Measurements from ENCODE around the gene AIG1. TPM values are rescaled to one million over a fixed set of nuclear protein-coding genes. Genes with fewer than 3 reads are reported as not detected.

AIG1 gene
- total RNA-seq, 1 experiment from 2014 or later, result 2.2 TPM

- Histone ChIP-seq H3K9me3 (ENCODE audit: low read depth, low read length, poor library complexity, severe bottlenecking) (no peaks in the 10 kb centered on the region), H3K4me3 (ENCODE audit: low read depth, low read length, poor library complexity, severe bottlenecking) (no peak overlapping the region), H3K36me3 (ENCODE audit: insufficient read depth, low read length, poor library complexity, severe bottlenecking) (no peaks in the 10 kb centered on the region), H3K4me1 (ENCODE audit: insufficient read depth, low read length, poor library complexity, severe bottlenecking) (no peaks in the 10 kb centered on the region), H3K27ac (ENCODE audit: low read depth, low read length, poor library complexity, severe bottlenecking) (no peak overlapping the region), H3K27me3 (replicated peaks; ENCODE audit: insufficient read depth, low read depth, low read length, poor library complexity) (no peaks in the 10 kb centered on the region)
- TF ChIP-seq EZH2 (IDR thresholded peaks at IDR 0.05; ENCODE audit: borderline replicate concordance, low read depth, low read length, poor library complexity, severe bottlenecking) (no peak), CTCF (conservative IDR thresholded peaks at IDR 0.05; ENCODE audit: low read depth, low read length) (no peak)
- no peak for DNase-seq (ENCODE audit: low spot score)
- BruUV-seq (replicated peaks), result no TSS peak
- intact Hi-C loops (cut with micrococcal nuclease; ENCODE audit: unreplicated experiment), result no loop called here
- ChIA-PET CTCF (no interaction called here), POLR2A (ENCODE audit: low non-redundant PET) (no interaction called here)
Measured at GRCh38 chr6:143023695-143024094, 37.0 kb upstream of the AIG1 start.

- Histone ChIP-seq H3K4me1 (ENCODE audit: insufficient read depth, low read length, poor library complexity, severe bottlenecking) (no peaks in the 10 kb centered on the region), H3K27me3 (replicated peaks; ENCODE audit: insufficient read depth, low read depth, low read length, poor library complexity) (no peaks in the 10 kb centered on the region), H3K36me3 (ENCODE audit: insufficient read depth, low read length, poor library complexity, severe bottlenecking) (no peaks in the 10 kb centered on the region), H3K27ac (ENCODE audit: low read depth, low read length, poor library complexity, severe bottlenecking) (no peak overlapping the region), H3K4me3 (ENCODE audit: low read depth, low read length, poor library complexity, severe bottlenecking) (no peak overlapping the region), H3K9me3 (ENCODE audit: low read depth, low read length, poor library complexity, severe bottlenecking) (no peaks in the 10 kb centered on the region)
- no peak for DNase-seq (ENCODE audit: low spot score)
- TF ChIP-seq EZH2 (IDR thresholded peaks at IDR 0.05; ENCODE audit: borderline replicate concordance, low read depth, low read length, poor library complexity, severe bottlenecking) (no peak), CTCF (conservative IDR thresholded peaks at IDR 0.05; ENCODE audit: low read depth, low read length) (no peak)
- intact Hi-C loops (cut with micrococcal nuclease; ENCODE audit: unreplicated experiment), result loop anchor here (5.0 kb wide), 1 partner anchor 278 kb away; no protein-coding TSS in a partner anchor
- POLR2A ChIA-PET (ENCODE audit: low non-redundant PET), result no interaction called here
- BruUV-seq (replicated peaks), result no TSS peak
- CTCF ChIA-PET, result no interaction called here
Measured at GRCh38 chr6:143024977-143025376, 35.7 kb upstream of the AIG1 start.

- peak; percentile 75 for TF ChIP-seq CTCF (conservative IDR thresholded peaks at IDR 0.05; ENCODE audit: low read depth, low read length)
- TF ChIP-seq EZH2 (IDR thresholded peaks at IDR 0.05; ENCODE audit: borderline replicate concordance, low read depth, low read length, poor library complexity, severe bottlenecking), result no peak
- Histone ChIP-seq H3K4me3 (ENCODE audit: low read depth, low read length, poor library complexity, severe bottlenecking) (no peak overlapping the region), H3K36me3 (ENCODE audit: insufficient read depth, low read length, poor library complexity, severe bottlenecking) (no peaks in the 10 kb centered on the region), H3K4me1 (ENCODE audit: insufficient read depth, low read length, poor library complexity, severe bottlenecking) (no peaks in the 10 kb centered on the region), H3K9me3 (ENCODE audit: low read depth, low read length, poor library complexity, severe bottlenecking) (no peaks in the 10 kb centered on the region), H3K27ac (ENCODE audit: low read depth, low read length, poor library complexity, severe bottlenecking) (no peak overlapping the region), H3K27me3 (replicated peaks; ENCODE audit: insufficient read depth, low read depth, low read length, poor library complexity) (no peaks in the 10 kb centered on the region)
- intact Hi-C loops (cut with micrococcal nuclease; ENCODE audit: unreplicated experiment), result loop anchor here (1.0 to 5.0 kb wide), 3 partner anchors 280 to 460 kb away; no protein-coding TSS in a partner anchor
- ChIA-PET POLR2A (ENCODE audit: low non-redundant PET) (no interaction called here), CTCF (no interaction called here)
- DNase-seq (ENCODE audit: low spot score), result peak; percentile 35
- BruUV-seq (replicated peaks), result no TSS peak
Measured at GRCh38 chr6:143026696-143027449, 33.8 kb upstream of the AIG1 start.

All from A673 (cell line).